C4-2B (cell line): ENCODE data around the gene GNLY.
A peak's percentile ranks its signal among the peaks of the same experiment; 100 is the strongest.

ENCODE experiments used
- H3K27ac ChIP-seq: fragments of 450-650 bp; 2 replicates; pipeline ENCODE4 v1.5.1; 2017
- CTCF ChIP-seq: fragments of 450-650 bp; conservative IDR thresholded peaks from 2 replicates; pipeline ENCODE4 v1.5.1; 2017; ENCODE audit warnings: mild to moderate bottlenecking
- ZFX ChIP-seq: fragments of 450-650 bp; IDR thresholded peaks from 2 replicates; pipeline ENCODE4 v1.6.1; 2017

The GNLY gene

GRCh38 chr2:85734942-85735608 lies 40.9 kb downstream of the GNLY start:
- no peak for TF ChIP-seq CTCF
- H3K27ac ChIP-seq = no peak overlapping the region

- no peak overlapping the region for H3K27ac ChIP-seq
- no peak for TF ChIP-seq ZFX
- TF ChIP-seq CTCF = no peak
Measured at GRCh38 chr2:85735691-85736090, 41.5 kb downstream of the GNLY start.

- no peak overlapping the region for H3K27ac ChIP-seq
- TF ChIP-seq ZFX (no peak), CTCF (no peak)
Measured at GRCh38 chr2:85736456-85737355, 42.5 kb downstream of the GNLY start.

GRCh38 chr2:85737481-85737880 lies 43.3 kb downstream of the GNLY start:
- no peak overlapping the region for H3K27ac ChIP-seq
- TF ChIP-seq CTCF = no peak
- no peak for TF ChIP-seq ZFX

GRCh38 chr2:85737961-85738360 lies 43.8 kb downstream of the GNLY start:
- no peak overlapping the region for H3K27ac ChIP-seq
- TF ChIP-seq CTCF (no peak), ZFX (no peak)

- no peak overlapping the region for H3K27ac ChIP-seq
- no peak for TF ChIP-seq CTCF
Measured at GRCh38 chr2:85740193-85740592, 46.0 kb downstream of the GNLY start.

- H3K27ac ChIP-seq = peak overlapping the region; percentile 82
- TF ChIP-seq CTCF (no peak), ZFX (no peak)
Measured at GRCh38 chr2:85741211-85741832, 47.2 kb downstream of the GNLY start.
